ENCODE results near the gene WDR53.

- TF ChIP-seq CTCF (IDR thresholded peaks at IDR 0.05) (no peak), POLR2A (IDR thresholded peaks at IDR 0.05) (no peak)
Observed at GRCh38 chr3:196558476-196558875, 9.9 kb downstream of the WDR53 start.

Measured in uterus (tissue), 2 donors.